ENCODE measurements around the gene KCNT2. TPM values are rescaled to one million over a fixed set of nuclear protein-coding genes. Genes with fewer than 3 reads are reported as not detected.
"Not testable (repeated sequence)": the region's sequence is repeated elsewhere in the genome, so short reads cannot be mapped to it uniquely, and the experiment has no call there.

The KCNT2 gene
- polyA plus RNA-seq, 3 donors from 2014 or later = not detected

DNA sequence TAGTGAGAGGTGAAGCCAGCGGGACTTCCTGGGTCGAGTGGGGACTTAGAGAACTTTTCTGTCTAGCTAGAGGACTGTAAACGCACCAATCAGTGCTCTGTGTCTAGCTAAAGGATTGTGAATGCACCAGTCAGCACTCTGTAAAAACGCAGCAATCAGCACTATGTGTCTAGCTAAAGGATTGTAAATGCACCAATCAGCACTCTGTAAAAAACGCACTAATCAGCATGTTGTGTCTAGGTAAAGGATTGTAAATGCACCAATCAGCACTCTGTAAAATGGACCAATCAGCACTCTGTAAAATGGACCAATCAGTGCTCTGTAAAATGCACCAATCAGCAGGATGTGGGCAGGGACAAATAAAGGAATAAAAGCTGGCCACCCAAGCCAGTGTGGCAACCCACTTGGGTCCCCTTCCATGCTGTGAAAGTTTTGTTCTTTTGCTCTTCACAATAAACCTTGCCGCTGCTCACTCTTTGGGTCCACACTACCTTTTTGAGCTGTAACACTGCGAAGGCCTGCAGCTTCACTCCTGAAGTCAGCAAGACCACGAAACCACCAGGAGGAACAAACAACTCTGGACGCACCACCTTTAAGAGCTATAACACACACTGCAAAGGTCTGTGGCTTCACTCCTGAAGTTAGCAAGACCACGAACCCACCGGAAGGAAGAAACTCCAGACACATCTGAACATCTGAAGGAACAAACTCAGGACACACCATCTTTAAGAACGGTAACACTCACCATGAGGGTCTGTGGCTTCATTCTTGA lies 85.5 kb downstream of the KCNT2 start:
- H3K27ac Mint-ChIP-seq; H3K36me3 Mint-ChIP-seq; H3K4me3 Mint-ChIP-seq; H3K4me1 Mint-ChIP-seq; DNase-seq; H3K27me3 Mint-ChIP-seq (ENCODE audit: low read depth in 3 of 3): not testable (repeated sequence)
- H3K9me3 Mint-ChIP-seq = peaks cover 14 to 67% (median 29%) of the 10 kb centered on the region in 6 donors

DNA sequence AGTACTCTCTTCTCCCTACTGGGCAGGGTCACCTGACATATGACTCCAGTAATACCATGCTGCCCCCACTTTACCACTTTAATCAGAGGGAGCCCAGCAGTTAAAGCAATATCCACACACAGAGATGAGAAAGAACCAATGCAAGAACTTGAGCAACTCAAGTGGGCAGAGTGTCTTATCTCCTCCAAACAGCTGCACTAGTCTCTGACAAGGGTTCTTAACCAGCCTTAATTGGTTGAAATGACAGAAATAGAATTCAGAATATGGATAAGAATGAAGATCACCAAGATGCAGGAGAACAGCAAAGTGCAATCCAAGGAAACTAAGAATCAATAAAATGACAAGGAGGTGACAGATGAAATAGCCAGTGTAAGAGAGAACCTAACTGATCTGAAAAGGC lies 91.0 kb downstream of the KCNT2 start:
- DNase-seq = no peak
- H3K9me3 Mint-ChIP-seq = peaks cover 13 to 42% (median 32%) of the 10 kb centered on the region in 6 donors
- no peaks in the 10 kb centered on the region for H3K4me1 Mint-ChIP-seq

DNA sequence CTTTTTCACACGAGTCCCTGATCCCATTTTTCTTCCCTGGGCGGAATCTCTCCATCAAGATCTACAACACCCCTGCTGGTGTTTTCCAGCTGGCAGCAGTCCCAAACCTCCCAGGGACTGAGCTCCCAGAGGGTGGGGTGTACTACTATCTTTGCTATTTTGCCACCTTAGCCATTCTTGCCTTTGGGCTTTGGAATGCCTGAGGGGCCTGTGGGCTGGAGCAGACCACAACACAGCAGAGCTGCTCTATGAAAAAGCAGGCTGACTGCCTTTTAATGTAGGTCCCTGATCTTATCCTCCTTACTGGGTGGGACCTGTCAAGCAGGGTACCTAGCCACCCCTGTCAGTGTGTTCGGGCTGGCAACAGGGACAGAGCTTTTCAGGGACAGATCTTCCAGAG lies 91.9 kb downstream of the KCNT2 start:
- Mint-ChIP-seq H3K9me3 (peaks cover 12 to 42% (median 37%) of the 10 kb centered on the region in 6 donors), H3K27ac (no peak overlapping the region), H3K4me3 (no peak overlapping the region), H3K4me1 (no peaks in the 10 kb centered on the region), H3K27me3 (ENCODE audit: low read depth in 3 of 3) (peaks cover 0 to 2% (median 0%) of the 10 kb centered on the region in 3 donors), H3K36me3 (no peaks in the 10 kb centered on the region)
- no peak for DNase-seq

More for the DNA sequence above, 91.0 kb downstream of the KCNT2 start:
- H3K27me3 Mint-ChIP-seq (ENCODE audit: low read depth in 3 of 3) = no peaks in the 10 kb centered on the region
- no peaks in the 10 kb centered on the region for H3K36me3 Mint-ChIP-seq
- no peak overlapping the region for H3K27ac Mint-ChIP-seq
- H3K4me3 Mint-ChIP-seq = no peak overlapping the region

DNA sequence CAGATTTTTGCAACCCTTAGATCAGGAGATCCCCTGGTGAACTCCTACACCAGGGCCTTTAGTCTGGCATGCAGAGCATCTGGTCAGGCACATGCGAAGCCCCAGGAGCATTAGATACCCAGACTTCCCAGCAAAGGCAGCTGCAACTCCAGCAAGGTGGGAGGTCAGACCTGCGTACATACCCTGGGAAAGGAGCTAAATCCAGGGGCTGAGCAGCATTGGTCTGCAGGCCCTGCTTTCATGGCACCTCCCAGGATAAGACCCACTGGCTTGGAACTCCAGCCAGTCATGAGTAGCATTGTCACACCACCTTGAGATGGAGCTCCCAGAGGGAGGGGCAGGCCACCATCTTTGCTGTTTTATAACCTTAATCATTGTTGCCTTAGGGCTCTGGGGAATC lies 92.3 kb downstream of the KCNT2 start:
- Mint-ChIP-seq H3K4me3 (no peak overlapping the region), H3K27ac (no peak overlapping the region), H3K4me1 (no peaks in the 10 kb centered on the region), H3K27me3 (ENCODE audit: low read depth in 3 of 3) (peaks cover 0 to 2% (median 0%) of the 10 kb centered on the region in 3 donors), H3K9me3 (peaks cover 12 to 45% (median 36%) of the 10 kb centered on the region in 6 donors), H3K36me3 (no peaks in the 10 kb centered on the region)
- DNase-seq = no peak

DNA sequence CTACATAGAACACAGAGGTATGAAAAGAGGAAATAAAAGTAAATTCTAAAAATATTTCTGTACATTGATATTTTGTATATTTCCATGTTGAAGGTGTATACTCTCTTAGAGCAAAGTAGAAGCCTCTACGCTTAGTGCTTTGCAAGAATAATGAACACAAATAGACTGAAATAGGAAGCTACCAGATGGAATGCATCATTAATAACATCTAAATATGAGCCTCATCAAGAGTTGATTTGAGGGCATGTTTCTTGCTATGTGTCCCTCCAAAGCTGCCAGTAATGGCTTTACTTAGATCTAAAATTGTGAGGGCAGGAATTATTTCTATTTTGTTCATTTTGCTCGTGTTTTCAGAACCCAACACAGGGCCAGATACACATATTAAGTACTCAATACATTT lies 94.4 kb downstream of the KCNT2 start:
- Mint-ChIP-seq H3K27ac (no peak overlapping the region), H3K9me3 (peaks cover 9 to 34% (median 27%) of the 10 kb centered on the region in 6 donors), H3K4me1 (no peaks in the 10 kb centered on the region), H3K27me3 (ENCODE audit: low read depth in 3 of 3) (peaks cover 0 to 2% (median 0%) of the 10 kb centered on the region in 3 donors), H3K4me3 (no peak overlapping the region), H3K36me3 (no peaks in the 10 kb centered on the region)
- no peak for DNase-seq

DNA sequence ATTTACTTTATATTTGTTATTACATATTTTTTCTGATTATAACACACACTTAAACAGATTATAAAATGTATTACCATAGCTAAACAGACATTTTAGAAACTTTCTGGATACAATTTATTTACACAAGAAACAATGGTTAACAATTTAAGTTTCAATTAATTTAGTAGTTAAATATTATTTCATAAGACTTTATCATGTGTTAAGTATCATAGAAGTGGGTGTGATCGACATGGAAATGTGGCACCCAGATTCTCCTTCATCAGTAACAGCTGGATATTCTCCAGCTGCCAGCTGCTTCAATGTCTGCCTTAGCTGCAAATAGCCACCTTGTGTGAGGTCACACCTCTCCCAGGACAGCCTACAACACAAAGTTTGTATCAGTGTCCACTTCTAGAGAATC lies 97.8 kb downstream of the KCNT2 start:
- no peak overlapping the region for H3K4me3 Mint-ChIP-seq
- no peaks in the 10 kb centered on the region for H3K4me1 Mint-ChIP-seq
- no peak for DNase-seq
- H3K36me3 Mint-ChIP-seq = no peaks in the 10 kb centered on the region
- peaks cover 0 to 2% (median 0%) of the 10 kb centered on the region in 3 donors for H3K27me3 Mint-ChIP-seq (ENCODE audit: low read depth in 3 of 3)
- H3K9me3 Mint-ChIP-seq = peaks cover 6 to 30% (median 14%) of the 10 kb centered on the region in 6 donors
- H3K27ac Mint-ChIP-seq = no peak overlapping the region

DNA sequence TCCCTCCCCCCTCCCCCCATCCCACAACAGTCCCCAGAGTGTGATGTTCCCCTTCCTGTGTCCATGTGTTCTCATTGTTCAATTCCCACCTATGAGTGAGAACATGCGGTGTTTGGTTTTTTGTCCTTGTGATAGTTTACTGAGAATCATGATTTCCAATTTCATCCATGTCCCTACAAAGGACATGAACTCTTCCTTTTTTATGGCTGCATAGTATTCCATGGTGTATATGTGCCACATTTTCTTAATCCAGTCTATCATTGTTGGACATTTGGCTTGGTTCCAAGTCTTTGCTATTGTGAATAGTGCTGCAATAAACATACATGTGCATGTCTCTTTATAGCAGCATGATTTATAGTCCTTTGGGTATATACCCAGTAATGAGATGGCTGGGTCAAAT lies 104.0 kb downstream of the KCNT2 start:
- not testable (repeated sequence) for H3K36me3 Mint-ChIP-seq; DNase-seq; H3K27ac Mint-ChIP-seq; H3K4me1 Mint-ChIP-seq; H3K27me3 Mint-ChIP-seq (ENCODE audit: low read depth in 3 of 3); H3K4me3 Mint-ChIP-seq
- H3K9me3 Mint-ChIP-seq = peaks cover 3 to 35% (median 7%) of the 10 kb centered on the region in 6 donors

DNA sequence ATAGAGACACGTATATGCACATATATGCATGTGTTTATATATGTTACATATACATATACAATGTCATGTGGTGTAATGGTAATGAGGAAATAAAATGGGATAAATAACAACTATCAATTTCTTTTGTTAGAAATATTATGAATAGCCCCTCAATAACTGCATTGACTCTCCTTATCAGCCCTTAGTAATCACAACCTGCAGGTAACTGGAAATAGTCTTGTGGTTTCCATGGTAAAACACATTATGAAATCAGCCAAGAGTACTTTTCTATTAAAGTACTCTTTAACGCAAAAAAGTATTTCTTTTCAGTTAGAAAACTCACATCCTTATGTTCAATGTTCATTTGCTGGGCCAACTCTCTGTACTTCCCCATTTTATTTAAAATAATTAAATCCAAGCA lies 105.8 kb downstream of the KCNT2 start:
- H3K27ac Mint-ChIP-seq = no peak overlapping the region
- DNase-seq = no peak
- peaks cover 5 to 46% (median 13%) of the 10 kb centered on the region in 6 donors for H3K9me3 Mint-ChIP-seq
- H3K27me3 Mint-ChIP-seq (ENCODE audit: low read depth in 3 of 3) = no peaks in the 10 kb centered on the region
- no peaks in the 10 kb centered on the region for H3K4me1 Mint-ChIP-seq
- no peaks in the 10 kb centered on the region for H3K36me3 Mint-ChIP-seq
- no peak overlapping the region for H3K4me3 Mint-ChIP-seq

DNA sequence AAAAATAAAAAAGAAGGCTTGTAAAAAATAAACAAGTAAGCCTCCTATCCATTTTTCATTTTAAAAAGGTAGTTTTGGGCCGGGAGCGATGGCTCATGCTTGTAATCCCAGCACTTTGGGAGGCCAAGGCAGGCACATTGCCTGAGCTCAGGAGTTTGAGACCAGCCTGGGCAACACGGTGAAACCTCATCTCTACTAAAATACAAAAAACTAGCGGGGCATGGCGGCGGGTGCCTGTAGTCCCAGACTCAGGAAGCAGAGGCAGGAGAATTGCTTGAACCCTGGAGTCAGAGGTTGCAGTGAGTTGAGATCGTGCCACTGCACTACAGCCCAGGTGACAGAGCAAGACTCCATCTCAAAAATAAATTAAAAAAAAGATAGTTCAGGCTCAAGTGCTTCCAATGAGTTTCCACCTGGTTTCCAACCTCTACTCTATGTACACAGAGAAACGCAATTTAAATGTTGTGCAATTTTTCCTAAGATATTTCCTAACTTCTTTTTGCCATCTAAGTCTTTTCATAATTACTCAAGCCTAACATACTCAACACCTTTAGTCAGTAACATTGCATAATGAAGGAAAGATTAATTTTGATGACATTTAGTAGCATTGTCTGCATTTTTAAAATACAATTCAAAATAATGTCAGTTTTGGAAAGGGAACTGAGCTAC lies 106.3 kb downstream of the KCNT2 start:
- Mint-ChIP-seq H3K27me3 (ENCODE audit: low read depth in 3 of 3) (no peaks in the 10 kb centered on the region), H3K4me1 (no peaks in the 10 kb centered on the region), H3K27ac (no peak overlapping the region), H3K4me3 (no peak overlapping the region), H3K9me3 (peaks cover 5 to 49% (median 13%) of the 10 kb centered on the region in 6 donors), H3K36me3 (no peaks in the 10 kb centered on the region)
- no peak for DNase-seq

DNA sequence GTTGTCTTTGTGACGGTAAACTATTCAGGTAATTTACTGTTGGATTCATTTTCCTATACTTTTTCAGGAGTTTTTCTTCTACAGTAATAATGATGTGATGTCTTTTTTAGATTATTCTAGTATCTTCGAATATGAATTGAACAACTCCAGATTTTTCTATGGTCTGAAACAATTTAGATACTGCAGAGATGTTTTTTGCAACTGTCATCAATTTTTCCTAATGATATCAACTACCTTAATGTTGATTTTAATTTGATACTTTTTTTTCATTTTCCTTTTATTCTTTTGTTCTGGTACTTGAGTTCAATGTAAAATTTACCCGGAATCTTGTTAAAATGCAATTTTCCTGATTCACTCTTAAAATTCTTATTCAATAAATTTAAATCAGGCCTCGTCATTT lies 110.4 kb downstream of the KCNT2 start:
- no peaks in the 10 kb centered on the region for H3K27me3 Mint-ChIP-seq (ENCODE audit: low read depth in 3 of 3)
- no peak overlapping the region for H3K27ac Mint-ChIP-seq
- peaks cover 0 to 4% (median 0%) of the 10 kb centered on the region in 3 donors for H3K36me3 Mint-ChIP-seq
- DNase-seq = no peak
- H3K4me3 Mint-ChIP-seq = no peak overlapping the region
- no peaks in the 10 kb centered on the region for H3K4me1 Mint-ChIP-seq
- H3K9me3 Mint-ChIP-seq = peaks cover 2 to 48% (median 11%) of the 10 kb centered on the region in 6 donors

DNA sequence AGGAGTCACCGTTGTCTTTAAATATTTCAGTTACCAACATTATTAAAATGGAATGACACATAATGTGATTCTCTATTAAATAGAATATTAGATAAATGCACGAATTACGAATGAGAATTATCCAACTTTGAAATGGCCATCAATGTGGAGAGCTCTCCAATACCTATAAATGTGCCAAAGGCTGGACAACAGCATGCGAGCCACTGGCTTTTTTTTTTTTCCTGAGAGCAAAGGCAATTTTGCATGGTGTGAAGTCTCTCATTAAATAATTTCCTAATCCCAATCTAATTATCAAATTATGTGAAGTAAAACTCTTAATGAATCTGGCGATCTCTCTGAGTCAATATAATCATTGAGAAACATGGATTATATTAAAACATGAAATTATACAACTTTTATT lies 113.5 kb downstream of the KCNT2 start:
- no peaks in the 10 kb centered on the region for H3K27me3 Mint-ChIP-seq (ENCODE audit: low read depth in 3 of 3)
- H3K27ac Mint-ChIP-seq = no peak overlapping the region
- peaks cover 0 to 4% (median 0%) of the 10 kb centered on the region in 3 donors for H3K36me3 Mint-ChIP-seq
- H3K4me1 Mint-ChIP-seq = no peaks in the 10 kb centered on the region
- H3K4me3 Mint-ChIP-seq = no peak overlapping the region
- DNase-seq = no peak
- peaks cover 2 to 39% (median 9%) of the 10 kb centered on the region in 6 donors for H3K9me3 Mint-ChIP-seq

DNA sequence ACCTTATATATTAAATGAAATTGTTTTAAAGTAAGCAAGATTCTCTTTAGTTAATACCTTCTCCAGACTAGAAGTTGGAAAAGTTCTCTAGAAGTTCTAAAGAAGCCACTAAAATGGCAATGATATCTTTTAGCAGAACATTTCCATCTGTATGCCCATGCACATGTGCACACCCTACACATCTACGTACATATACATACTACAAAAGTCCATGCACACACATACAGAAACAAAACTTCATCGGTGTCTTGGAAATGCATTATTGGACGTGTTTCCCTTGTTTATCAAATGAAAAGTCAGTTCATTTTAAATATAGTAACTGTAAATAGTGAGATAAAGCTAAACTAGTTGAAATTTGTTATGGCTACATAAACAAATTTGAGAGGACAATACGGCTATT lies 114.4 kb downstream of the KCNT2 start:
- Mint-ChIP-seq H3K27me3 (ENCODE audit: low read depth in 3 of 3) (no peaks in the 10 kb centered on the region), H3K4me1 (no peaks in the 10 kb centered on the region), H3K36me3 (peaks cover 0 to 4% (median 0%) of the 10 kb centered on the region in 3 donors), H3K27ac (no peak overlapping the region), H3K9me3 (peaks cover 1 to 35% (median 10%) of the 10 kb centered on the region in 6 donors), H3K4me3 (no peak overlapping the region)
- DNase-seq = no peak

DNA sequence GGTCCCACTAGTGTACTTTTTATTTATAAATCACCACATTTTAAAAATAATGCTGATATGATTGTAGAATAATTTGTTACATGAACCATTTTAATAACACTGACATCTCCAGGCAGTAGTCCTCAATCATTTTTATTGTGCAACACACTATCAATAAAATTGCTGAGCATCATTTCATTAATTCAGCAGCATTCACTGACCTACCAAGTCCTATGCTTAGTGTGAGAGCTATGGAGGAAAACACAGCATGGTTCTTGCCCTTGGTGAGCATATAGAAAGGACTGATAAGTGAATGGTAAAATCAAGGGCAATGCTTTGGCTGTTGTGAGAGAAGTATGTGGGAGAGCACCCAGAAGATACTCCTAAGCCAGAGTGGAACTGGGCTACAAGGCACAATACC lies 119.7 kb downstream of the KCNT2 start:
- H3K27me3 Mint-ChIP-seq (ENCODE audit: low read depth in 3 of 3) = no peaks in the 10 kb centered on the region

DNA sequence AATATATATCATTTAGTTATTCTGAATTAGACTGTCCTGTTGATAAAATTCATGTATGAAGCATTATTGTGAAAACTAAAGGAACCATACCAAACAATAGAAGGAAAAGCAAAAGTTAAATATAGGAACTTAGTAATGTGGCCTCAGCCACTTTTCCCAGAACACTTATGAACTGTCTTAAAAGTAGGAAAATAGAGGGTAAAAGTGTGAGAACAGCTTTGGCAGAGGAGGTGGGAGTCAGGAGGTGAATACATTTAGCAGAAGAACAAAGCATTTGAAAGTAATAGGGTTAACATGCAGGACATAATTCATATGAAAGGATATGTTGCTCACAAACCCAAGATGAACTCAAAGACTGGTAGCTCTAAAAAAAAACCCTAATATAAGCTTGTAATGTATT lies 121.9 kb downstream of the KCNT2 start:
- Mint-ChIP-seq H3K27me3 (ENCODE audit: low read depth in 3 of 3) (peaks cover 0 to 2% (median 0%) of the 10 kb centered on the region in 3 donors), H3K9me3 (peaks cover 10 to 33% (median 16%) of the 10 kb centered on the region in 6 donors), H3K36me3 (no peaks in the 10 kb centered on the region)

More for the DNA sequence above, 119.7 kb downstream of the KCNT2 start:
- Mint-ChIP-seq H3K27ac (no peak overlapping the region), H3K36me3 (no peaks in the 10 kb centered on the region), H3K4me3 (no peak overlapping the region), H3K4me1 (no peaks in the 10 kb centered on the region), H3K9me3 (peaks cover 6 to 24% (median 10%) of the 10 kb centered on the region in 6 donors)
- DNase-seq = no peak

More for the DNA sequence above, 121.9 kb downstream of the KCNT2 start:
- no peak overlapping the region for H3K27ac Mint-ChIP-seq
- DNase-seq = no peak
- no peaks in the 10 kb centered on the region for H3K4me1 Mint-ChIP-seq
- no peak overlapping the region for H3K4me3 Mint-ChIP-seq

All from immature natural killer cell (primary cell).